B cell (primary cell): ENCODE results near the gene YY1. TPM values are rescaled to one million over a fixed set of nuclear protein-coding genes. Genes with fewer than 3 reads are reported as not detected.
A peak's percentile ranks its signal among the peaks of the same experiment; 100 is the strongest.

Experiments used
- ATAC-seq: fragments of 200-7000 bp; cut with Tn5 transposase; one replicate; pipeline ENCODE4 v1.10.0; 2021; ENCODE audit warnings: low read depth, mild to moderate bottlenecking, moderate number of reproducible peaks, moderate library complexity
- CTCF ChIA-PET: fragments of 350-600 bp; sonication (Branson Sonifier 250); formaldehyde crosslinking; loops from one replicate; lab custom pipeline; 2021; ENCODE audit warnings: antibody characterized with exemption, inconsistent platforms; lab: Charles Lee
- POLR2A ChIA-PET: fragments of 350-600 bp; sonication (Branson Sonifier 250); formaldehyde crosslinking; loops from one replicate; lab custom pipeline; 2021; ENCODE audit warnings: antibody characterized with exemption; lab: Charles Lee
- DNase-seq: peaks from one replicate; pipeline ENCODE4 v3.0.0; 2013
- H2AFZ ChIP-seq: 2 replicates; pipeline ENCODE4 v1.6.1; 2012; ENCODE audit warnings: mild to moderate bottlenecking, low read depth, low read length; ENCODE audit not compliant: insufficient read depth, poor library complexity, severe bottlenecking
- H3K27ac ChIP-seq, 2 donors: 1 replicate in 1 of 2; 2 replicates in 1 of 2; pipeline ENCODE4 v1.5.1; 2012 to 2013; ENCODE audit warnings: low read length in 2 of 2, mild to moderate bottlenecking in 2 of 2, moderate library complexity in 1 of 2
- H3K27me3 ChIP-seq, 4 experiments: fragments of 200-600 bp in 1 of 4; sonication (generic) in 1 of 4; replicated peaks in 1 of 4; 1 replicate in 2 of 4; 2 replicates in 2 of 4; pipeline versions ENCODE4 v1.6.1 to v1.7.0; 2013 to 2016; ENCODE audit warnings: low read length in 3 of 4, mild to moderate bottlenecking in 2 of 4, mixed read lengths in 1 of 4, moderate library complexity in 1 of 4; ENCODE audit not compliant: insufficient read depth in 4 of 4, control insufficient read depth in 3 of 4; ENCODE audit errors: control extremely low read depth in 1 of 4
- H3K36me3 ChIP-seq, 2 experiments: replicated peaks in 1 of 2; 1 replicate in 1 of 2; 2 replicates in 1 of 2; pipeline versions ENCODE4 v1.6.1 to v1.7.1; 2013; ENCODE audit warnings: low read length in 1 of 2; ENCODE audit not compliant: insufficient read depth in 2 of 2, control insufficient read depth in 1 of 2; ENCODE audit errors: control extremely low read depth in 1 of 2, extremely low read depth in 1 of 2
- H3K4me1 ChIP-seq, 2 donors: fragments of 200-600 bp in 1 of 2; sonication (generic) in 1 of 2; 1 replicate in 1 of 2; 2 replicates in 1 of 2; pipeline versions ENCODE4 v1.5.1 to v1.6.1; 2013 to 2017; ENCODE audit warnings: low read length in 2 of 2; ENCODE audit not compliant: control insufficient read depth in 2 of 2, insufficient read depth in 2 of 2
- H3K4me2 ChIP-seq: replicated peaks from 2 replicates; pipeline ENCODE3; 2012; ENCODE audit warnings: mild to moderate bottlenecking, low read depth, low read length; ENCODE audit not compliant: poor library complexity, severe bottlenecking
- H3K4me3 ChIP-seq, 5 experiments: fragments of 200-600 bp in 1 of 5; sonication (generic) in 1 of 5; 1 replicate in 3 of 5; 2 replicates in 2 of 5; pipeline versions ENCODE4 v1.5.1 to v1.7.0; 2011 to 2016; ENCODE audit warnings: low read length in 4 of 5, mild to moderate bottlenecking in 4 of 5, low read depth in 2 of 5, control low read depth in 1 of 5, moderate library complexity in 1 of 5; ENCODE audit not compliant: insufficient read depth in 1 of 5; ENCODE audit errors: control extremely low read depth in 1 of 5, extremely low read depth in 1 of 5
- H3K79me2 ChIP-seq: fragments of 200-600 bp; sonication (generic); one replicate; pipeline ENCODE4 v1.6.0; 2016; ENCODE audit warnings: low read length; ENCODE audit not compliant: control insufficient read depth, insufficient read depth
- H3K9ac ChIP-seq: fragments of 200-600 bp; sonication (generic); 2 replicates; pipeline ENCODE4 v1.6.1; 2017; ENCODE audit warnings: mild to moderate bottlenecking, low read length, moderate library complexity
- H3K9me3 ChIP-seq, 3 donors: one replicate each; pipeline versions ENCODE4 v1.6.1 to v1.7.1; 2013; ENCODE audit warnings: low read length in 2 of 3; ENCODE audit not compliant: control insufficient read depth in 2 of 3, insufficient read depth in 1 of 3; ENCODE audit errors: control extremely low read depth in 1 of 3
- H4K20me1 ChIP-seq: 2 replicates; pipeline ENCODE4 v1.6.0; 2012; ENCODE audit warnings: mild to moderate bottlenecking, low read length; ENCODE audit not compliant: insufficient read depth, control insufficient read depth, poor library complexity, severe bottlenecking
- H3K27ac Mint-ChIP-seq: one replicate; pipeline ENCODE4 v1.8.0; 2021; ENCODE audit warnings: mixed read lengths
- H3K27me3 Mint-ChIP-seq: one replicate; pipeline ENCODE4 v1.8.0; 2021; ENCODE audit warnings: mixed read lengths
- H3K4me1 Mint-ChIP-seq: one replicate; pipeline ENCODE4 v1.8.0; 2021; ENCODE audit warnings: mixed read lengths
- H3K4me3 Mint-ChIP-seq: one replicate; pipeline ENCODE4 v1.8.0; 2021; ENCODE audit warnings: mixed read lengths
- H3K9me3 Mint-ChIP-seq: one replicate; pipeline ENCODE4 v1.8.0; 2022; ENCODE audit warnings: mixed read lengths; ENCODE audit not compliant: insufficient read depth
- CTCF ChIP-seq: fragments of 200-600 bp; IDR thresholded peaks from one replicate; pipeline ENCODE4 v1.8.0; 2022; ENCODE audit warnings: antibody characterized with exemption, mild to moderate bottlenecking
- EZH2 ChIP-seq: IDR thresholded peaks from 2 replicates; pipeline ENCODE4 v1.6.1; 2012; ENCODE audit warnings: borderline replicate concordance, low read depth, mild to moderate bottlenecking, moderate library complexity, low read length; ENCODE audit not compliant: insufficient read depth, poor library complexity, severe bottlenecking
- WGBS: methylation state at CpG from one replicate; pipeline ENCODE4 v1.1.5; 2013; ENCODE audit warnings: missing lambda C conversion rate; ENCODE audit not compliant: insufficient coverage; 5-methylcytosine and 5-hydroxymethylcytosine counted together
- intact Hi-C: fragments of 100-400 bp; cut with micrococcal nuclease; formaldehyde crosslinking; loops from one replicate; pipeline ENCODE4 v1.10.0; 2022
- polyA plus RNA-seq: library from polyadenylated mRNA; depleted of rRNA; stranded (reverse); fragments of >200 nt; gene quantifications from 2 replicates; pipeline ENCODE4 v1.2.3, GENCODE V29; 2012
- total RNA-seq, 2 donors: library from RNA; stranded (reverse); fragments of 120-200 nt in 1 of 2; gene quantifications; 1 replicate in 1 of 2; 2 replicates in 1 of 2; pipeline versions ENCODE4 v1.2.3 to v1.2.4, GENCODE V29; 2013 to 2022

Gene YY1
- total and polyA plus RNA-seq, 2 donors (not counting 1 experiment from before 2014, with no cell fraction given), result 24.0 to 91.4 TPM

- Histone ChIP-seq H3K27ac (peak overlapping the region; percentile 55 to 85), H3K9ac (peak overlapping the region; percentile 59), H3K27me3 (no peaks in the 10 kb centered on the region), H3K4me2 (peak overlapping the region; percentile 88), H3K4me3 (peak overlapping the region in 3 of 5 experiments; percentile 33 to 56 (median 36)), H3K9me3 (peaks cover 0 to 3% (median 0%) of the 10 kb centered on the region in 3 donors), H4K20me1 (no peaks in the 10 kb centered on the region), H2AFZ (peak overlapping the region; percentile 99), H3K79me2 (peaks cover 4% of the 10 kb centered on the region), H3K4me1 (peaks cover 10 to 14% of the 10 kb centered on the region in 2 donors), H3K36me3 (no peaks in the 10 kb centered on the region)
- POLR2A ChIA-PET, result interaction anchor here (0.5 to 1.4 kb wide), 10 partner anchors 21 to 211 kb away, joined by 3 to 6 read pairs (median 4); partner anchors contain the start of gene EVL
- Mint-ChIP-seq H3K27ac (peak overlapping the region; percentile 96), H3K4me3 (peak overlapping the region; percentile 76), H3K9me3 (no peaks in the 10 kb centered on the region), H3K4me1 (peaks cover 9% of the 10 kb centered on the region), H3K27me3 (no peaks in the 10 kb centered on the region)
- intact Hi-C loops, result loop anchor here (1.0 to 2.0 kb wide), 10 partner anchors 21 to 211 kb away; partner anchors contain the start of genes DEGS2, EVL and WDR25
- DNase-seq, result no peak
- 53% methylated on average over 8 of the region's 12 CpGs for WGBS
- no peak for TF ChIP-seq EZH2
- TF ChIP-seq CTCF, result no peak
- no peak for ATAC-seq
- CTCF ChIA-PET, result interaction anchor here (0.5 to 4.3 kb wide), 51 partner anchors 12 to 222 kb away, joined by 3 to 85 read pairs (median 4); partner anchors contain the start of genes DEGS2, EVL and WDR25
Measured at GRCh38 chr14:100193417-100194357, 45.3 kb upstream of the YY1 start.
